CD4-positive, alpha-beta T cell treated with Interleukin-21 for 1 hour (primary cell): Measurements from ENCODE around the gene TMPRSS13.
"Not testable (repeated sequence)": the region's sequence is repeated elsewhere in the genome, so short reads cannot be mapped to it uniquely, and the experiment has no call there.

Experiments
- DNase-seq: peaks from one replicate; pipeline ENCODE4 v3.0.0-alpha.2; 2020

The TMPRSS13 gene

GRCh38 chr11:117929142-117929915, at the start of gene TMPRSS13:
Gene TMPRSS13, minus strand, starts transcription at chr11:117929402. Its CDS starts 95 bp downstream, at chr11:117929307.
- DNase-seq: no peak

GRCh38 chr11:117978991-117979390, 49.8 kb upstream of the TMPRSS13 start:
- DNase-seq: no peak

- DNase-seq: not testable (repeated sequence)
Observed at GRCh38 chr11:117978291-117978910, 49.2 kb upstream of the TMPRSS13 start.

- not testable (repeated sequence) for DNase-seq
Observed at GRCh38 chr11:117977612-117978264, 48.5 kb upstream of the TMPRSS13 start.

DNA sequence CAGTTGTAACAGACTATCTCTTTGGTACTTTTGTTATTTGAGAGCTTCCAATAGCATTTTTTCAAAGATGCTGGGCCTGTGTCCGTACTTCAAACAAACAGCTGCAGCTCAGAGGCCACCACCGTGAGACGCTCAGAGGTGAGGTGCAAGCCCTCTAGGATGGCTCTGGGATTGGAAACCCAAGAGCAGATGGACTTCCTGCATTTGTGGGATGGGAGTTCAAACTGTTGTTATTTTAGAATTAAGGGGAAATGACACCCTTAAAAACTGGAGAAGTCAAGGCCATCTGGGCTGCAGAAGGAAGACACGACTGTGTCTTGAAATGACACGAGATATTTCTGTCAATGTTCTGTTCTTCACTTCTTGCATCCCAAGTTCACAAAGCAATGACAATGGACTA, 47.8 kb upstream of the TMPRSS13 start:
- no peak for DNase-seq

- DNase-seq: no peak
Observed at GRCh38 chr11:117976445-117976844, 47.2 kb upstream of the TMPRSS13 start.

- no peak for DNase-seq
Observed at GRCh38 chr11:117973503-117973860, 44.3 kb upstream of the TMPRSS13 start.

DNA sequence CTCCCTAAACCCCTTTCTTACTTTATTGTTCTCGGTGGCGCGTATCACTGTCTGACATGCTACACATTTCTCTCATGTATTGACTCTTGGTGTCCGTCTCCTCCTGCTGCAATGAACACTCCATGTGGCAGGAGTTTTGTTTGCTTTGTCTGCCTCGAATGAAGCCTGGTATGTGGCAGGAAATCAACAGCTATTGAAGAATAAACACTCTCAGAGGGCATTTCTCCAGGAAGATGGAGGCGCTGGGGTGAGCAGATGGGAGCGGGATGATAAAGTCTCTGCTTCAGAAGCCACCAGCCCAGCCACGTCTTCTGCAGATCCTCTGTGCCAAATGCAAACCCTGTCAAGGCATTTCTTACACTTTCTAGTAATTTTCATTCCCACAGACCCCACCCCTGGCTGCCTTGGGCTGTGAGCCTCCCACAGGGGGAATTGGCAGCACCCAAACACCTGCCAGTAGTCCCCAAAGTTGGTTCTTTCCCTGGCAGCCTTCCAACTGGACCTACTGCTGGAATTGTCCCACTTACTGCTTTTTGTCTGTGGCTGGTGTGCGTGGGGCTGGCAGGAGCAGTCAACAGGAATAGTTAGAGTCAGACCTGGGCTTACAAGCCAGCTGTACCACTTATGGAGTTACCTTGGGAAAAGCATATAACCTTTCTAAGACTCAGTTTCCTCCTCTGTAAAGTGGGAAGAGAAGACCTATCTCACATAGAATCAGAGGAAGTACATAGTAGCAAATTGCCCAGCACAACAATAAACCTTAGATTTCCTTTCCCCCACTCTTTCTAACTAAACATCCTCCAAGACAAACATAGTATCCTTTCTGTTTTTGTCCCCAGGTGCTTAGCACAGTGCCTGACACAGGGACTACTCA, 43.7 kb upstream of the TMPRSS13 start:
- no peak for DNase-seq

GRCh38 chr11:117972044-117972443, 42.8 kb upstream of the TMPRSS13 start:
- no peak for DNase-seq

GRCh38 chr11:117970400-117971024, 41.3 kb upstream of the TMPRSS13 start:
- DNase-seq: peak; percentile 64

GRCh38 chr11:117969160-117969991, 40.2 kb upstream of the TMPRSS13 start:
- DNase-seq: no peak

- no peak for DNase-seq
Observed at GRCh38 chr11:117966908-117967307, 37.7 kb upstream of the TMPRSS13 start.

DNA sequence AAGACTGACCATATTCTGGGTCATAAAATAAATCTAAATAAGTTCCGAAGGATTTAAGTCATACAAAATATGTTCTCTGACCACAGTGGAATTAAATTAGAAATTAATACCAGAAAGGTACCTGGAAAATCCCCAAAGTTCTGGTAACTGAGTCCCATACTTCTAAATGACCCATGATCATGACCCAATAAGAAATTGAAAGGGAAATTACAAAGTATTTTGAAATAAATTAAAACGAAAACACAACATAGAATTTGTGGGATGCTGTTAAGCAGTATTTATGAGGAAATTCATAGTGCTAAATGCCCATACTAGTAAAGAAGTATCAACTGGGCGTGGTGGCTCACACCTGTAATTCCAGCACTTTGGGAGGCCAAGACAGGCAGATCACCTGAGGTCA, 33.6 kb upstream of the TMPRSS13 start:
- no peak for DNase-seq

DNA sequence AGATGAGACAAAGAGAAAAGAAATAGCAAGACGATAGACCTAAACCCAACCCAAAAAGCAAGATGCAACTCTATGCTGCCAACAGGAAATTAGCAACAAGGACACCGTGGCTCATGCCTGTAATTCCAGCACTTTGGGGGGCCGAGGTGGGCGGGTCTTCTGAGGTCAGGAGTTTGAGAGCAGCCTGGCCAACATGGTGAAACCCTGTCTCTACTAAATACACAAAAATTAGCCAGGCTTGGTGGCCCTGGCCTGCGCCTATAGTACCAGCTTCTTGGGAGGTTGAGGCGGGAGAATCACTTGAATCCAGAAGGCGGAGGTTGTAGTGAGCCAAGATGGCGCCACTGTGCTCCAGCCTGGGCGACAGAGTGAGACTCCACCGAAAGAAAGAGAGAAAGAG, 32.7 kb upstream of the TMPRSS13 start:
- DNase-seq: no peak

DNA sequence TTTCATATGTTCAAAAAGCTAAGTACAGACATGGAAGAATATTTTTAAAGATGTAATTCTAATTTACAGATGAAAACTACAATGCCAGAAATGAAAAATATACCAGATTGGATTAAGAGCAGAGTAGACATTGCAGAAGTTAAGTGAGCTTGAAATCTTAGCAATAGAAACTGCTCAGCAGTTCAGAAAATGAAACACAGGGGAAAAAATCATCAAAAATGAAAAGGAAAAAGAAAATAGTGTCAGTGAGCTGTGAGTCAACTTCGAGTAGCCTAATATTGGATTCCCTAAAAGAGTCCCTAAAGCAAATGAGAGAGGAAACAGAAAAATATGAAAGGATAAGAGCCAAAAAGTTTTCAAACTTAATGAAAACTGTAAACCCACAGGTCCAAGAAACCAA, 31.2 kb upstream of the TMPRSS13 start:
- DNase-seq: no peak

DNA sequence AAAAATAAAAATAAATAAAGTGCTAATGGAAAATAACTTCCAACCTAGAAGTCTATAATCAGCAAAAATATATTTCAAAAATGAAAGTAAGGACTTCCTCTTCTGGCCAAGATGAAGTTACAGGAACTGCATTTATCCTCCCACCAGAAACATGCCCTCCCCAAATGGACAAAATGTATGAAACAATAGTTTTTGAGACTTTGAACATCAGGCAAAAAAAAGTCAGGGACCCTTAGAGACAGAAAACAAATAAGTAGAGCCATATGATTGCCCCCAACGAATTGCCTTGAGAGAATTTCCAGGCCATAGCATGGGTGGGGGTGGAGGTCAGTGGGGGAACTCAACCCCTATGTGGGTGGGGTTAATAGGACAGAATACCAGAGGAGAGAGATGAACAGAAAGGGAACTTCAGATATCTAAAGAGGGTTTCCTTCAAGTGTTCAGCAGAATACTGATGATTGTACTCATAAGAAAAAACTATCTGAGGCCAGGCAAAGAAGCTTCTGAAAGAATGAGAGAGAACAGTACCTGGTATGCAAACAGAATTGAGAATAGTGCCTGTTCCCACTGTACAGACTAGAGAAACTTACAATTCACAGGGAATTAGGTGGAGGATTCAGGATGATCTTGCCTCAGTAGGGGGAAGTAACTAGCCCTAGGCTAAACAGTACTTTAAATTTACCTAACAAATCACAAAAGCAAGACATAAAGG, 30.4 kb upstream of the TMPRSS13 start:
- DNase-seq: no peak

GRCh38 chr11:117958949-117959348, 29.7 kb upstream of the TMPRSS13 start:
- no peak for DNase-seq

- peak; percentile 70 for DNase-seq
Observed at GRCh38 chr11:117953024-117953671, 23.9 kb upstream of the TMPRSS13 start.

GRCh38 chr11:117950993-117951961, 22.1 kb upstream of the TMPRSS13 start:
- peak; percentile 47 for DNase-seq
